A549 (cell line): ENCODE results near the gene MBD1. TPM values are rescaled to one million over a fixed set of nuclear protein-coding genes. Genes with fewer than 3 reads are reported as not detected.

Experiments used
- ATAC-seq, 2 experiments: fragments of 200-7000 bp in 1 of 2; fragments of >200 bp in 1 of 2; cut with Nextera tagmentation in 1 of 2; cut with Tn5 transposase in 1 of 2; 3 replicates each; pipeline versions ENCODE4 v1.8.0 to v1.9.1; 2018 to 2020; ENCODE audit warnings: mild to moderate bottlenecking in 1 of 2, moderate library complexity in 1 of 2
- CTCF ChIA-PET: fragments of 300-600 bp; sonication (Branson Sonifier 250); formaldehyde crosslinking; extraction: SDS; loops from one replicate; lab custom pipeline; 2021; ENCODE audit warnings: antibody characterized with exemption, inconsistent platforms; lab: Yijun Ruan, JAX
- POLR2A ChIA-PET: fragments of 350-600 bp; formaldehyde crosslinking; extraction: SDS; loops from one replicate; lab custom pipeline; 2021; ENCODE audit warnings: antibody characterized with exemption, inconsistent platforms; lab: Yijun Ruan, JAX
- DNase-seq, 2 experiments: peaks; one replicate each; pipeline versions ENCODE4 v3.0.0 to v3.0.0-alpha.2; 2011 to 2016; ENCODE audit warnings: low read depth in 1 of 2, low spot score in 1 of 2
- FAIRE-seq: peaks from 2 replicates; lab custom pipeline; 2011; peaks lifted over from hg19 to GRCh38; lab: Jason Lieb, UNC
- H3K27ac ChIP-seq, 2 experiments: fragments of >200 bp; sonication (Bioruptor Twin); formaldehyde crosslinking; 3 replicates each; pipeline ENCODE4 v1.5.1; 2016 to 2017
- H3K4me1 ChIP-seq: fragments of >200 bp; sonication (Bioruptor Twin); formaldehyde crosslinking; 3 replicates; pipeline ENCODE4 v1.6.1; 2016
- H3K4me2 ChIP-seq: fragments of >200 bp; sonication (Bioruptor Twin); formaldehyde crosslinking; 3 replicates; pipeline ENCODE4 v1.6.1; 2016
- H3K4me3 ChIP-seq: fragments of >200 bp; sonication (Bioruptor Twin); formaldehyde crosslinking; 3 replicates; pipeline ENCODE4 v1.5.1; 2016
- H3K9me3 ChIP-seq: fragments of >200 bp; sonication (Bioruptor Twin); formaldehyde crosslinking; 3 replicates; pipeline ENCODE4 v1.6.1; 2016
- ATOH8 ChIP-seq: fragments of 250-450 bp; sonication (Bioruptor Pico); IDR thresholded peaks from 2 replicates; pipeline ENCODE4 v1.5.0; 2020; ENCODE audit warnings: low read depth, mild to moderate bottlenecking, moderate library complexity
- CBX2 ChIP-seq: fragments of 200-600 bp; sonication (generic); IDR thresholded peaks from 2 replicates; pipeline ENCODE4 v1.6.1; 2016; ENCODE audit warnings: low read depth, mild to moderate bottlenecking, borderline replicate concordance
- CBX8 ChIP-seq: fragments of 200-600 bp; sonication (generic); IDR thresholded peaks from 2 replicates; pipeline ENCODE4 v1.6.1; 2016
- CHD4 ChIP-seq: fragments of 200-600 bp; sonication (generic); IDR thresholded peaks from 2 replicates; pipeline ENCODE4 v1.6.1; 2016; ENCODE audit warnings: antibody characterized with exemption, mild to moderate bottlenecking, borderline replicate concordance
- EP300 ChIP-seq, 2 experiments: fragments of >200 bp; sonication (Bioruptor Twin); formaldehyde crosslinking; IDR thresholded peaks; 2 replicates in 1 of 2; 3 replicates in 1 of 2; pipeline ENCODE4 v1.6.1; 2016 to 2017
- FOSB ChIP-seq: fragments of 250-450 bp; sonication (Bioruptor Pico); IDR thresholded peaks from 2 replicates; pipeline ENCODE4 v1.5.0; 2020; ENCODE audit warnings: mild to moderate bottlenecking, moderate library complexity
- GATA3 ChIP-seq: IDR thresholded peaks from 2 replicates; pipeline ENCODE4 v1.6.1; 2012; ENCODE audit warnings: borderline replicate concordance
- HEYL ChIP-seq: fragments of 250-450 bp; sonication (Bioruptor Pico); IDR thresholded peaks from 2 replicates; pipeline ENCODE4 v1.8.0; 2021; ENCODE audit warnings: mild to moderate bottlenecking, moderate library complexity
- JUN ChIP-seq, 2 experiments: fragments of >200 bp; sonication (Bioruptor Twin); formaldehyde crosslinking; IDR thresholded peaks; 2 replicates in 1 of 2; 3 replicates in 1 of 2; pipeline ENCODE4 v1.6.1; 2016 to 2017
- JUNB ChIP-seq: fragments of >200 bp; sonication (Bioruptor Twin); formaldehyde crosslinking; IDR thresholded peaks from 2 replicates; pipeline ENCODE4 v1.6.1; 2016
- KDM1A ChIP-seq: fragments of 200-600 bp; sonication (generic); IDR thresholded peaks from 2 replicates; pipeline ENCODE4 v1.6.1; 2016; ENCODE audit warnings: low read depth, mild to moderate bottlenecking
- MAFK ChIP-seq: fragments of 450-650 bp; IDR thresholded peaks from 2 replicates; pipeline ENCODE4 v1.6.1; 2014; ENCODE audit not compliant: partially characterized antibody
- NPAS2 ChIP-seq: fragments of 250-450 bp; sonication (Bioruptor Pico); IDR thresholded peaks from 2 replicates; pipeline ENCODE4 v1.8.0; 2022; ENCODE audit warnings: mild to moderate bottlenecking, moderate library complexity, borderline replicate concordance
- PBX3 ChIP-seq: IDR thresholded peaks from 2 replicates; pipeline ENCODE4 v1.6.1; 2012
- PHF8 ChIP-seq: fragments of 200-600 bp; sonication (generic); IDR thresholded peaks from 2 replicates; pipeline ENCODE4 v1.6.1; 2016; ENCODE audit warnings: low read depth, mild to moderate bottlenecking, antibody characterized with exemption, moderate library complexity, borderline replicate concordance
- POLR2A ChIP-seq: IDR thresholded peaks from 2 replicates; pipeline ENCODE4 v1.6.1; 2012; ENCODE audit warnings: mild to moderate bottlenecking, low read length
- POLR2AphosphoS2 ChIP-seq: conservative IDR thresholded peaks from 2 replicates; pipeline ENCODE4 v1.6.1; 2012; ENCODE audit warnings: low read length, improper control_type of control experiment, inconsistent platforms
- RAD21 ChIP-seq, 2 experiments: fragments of >200 bp in 1 of 2; sonication (Bioruptor Twin) in 1 of 2; formaldehyde crosslinking in 1 of 2; IDR thresholded peaks in 1 of 2; conservative IDR thresholded peaks in 1 of 2; 2 replicates in 1 of 2; 3 replicates in 1 of 2; pipeline ENCODE4 v1.6.1; 2012 to 2018; ENCODE audit warnings: inconsistent platforms in 1 of 2
- RARB ChIP-seq: fragments of 250-450 bp; sonication (Bioruptor Pico); IDR thresholded peaks from 2 replicates; pipeline ENCODE4 v1.8.0; 2021; ENCODE audit warnings: mild to moderate bottlenecking, moderate library complexity
- RCOR1 ChIP-seq: fragments of 150-350 bp; IDR thresholded peaks from 2 replicates; pipeline ENCODE4 v1.6.1; 2014; ENCODE audit warnings: antibody characterized with exemption, low read length, low read depth
- REST ChIP-seq: fragments of 200-600 bp; sonication (generic); IDR thresholded peaks from 2 replicates; pipeline ENCODE4 v1.6.1; 2016; ENCODE audit warnings: antibody characterized with exemption, mild to moderate bottlenecking, moderate library complexity
- RFX5 ChIP-seq: fragments of 450-650 bp; IDR thresholded peaks from 2 replicates; pipeline ENCODE4 v1.7.1; 2014; ENCODE audit warnings: antibody characterized with exemption, mild to moderate bottlenecking, moderate library complexity
- SMC3 ChIP-seq: fragments of >200 bp; sonication (Bioruptor Twin); formaldehyde crosslinking; IDR thresholded peaks from 3 replicates; pipeline ENCODE4 v1.6.1; 2018; ENCODE audit warnings: inconsistent platforms
- TP53 ChIP-seq: fragments of 250-450 bp; sonication (Bioruptor Pico); IDR thresholded peaks from 2 replicates; pipeline ENCODE4 v1.5.0; 2021; ENCODE audit warnings: mild to moderate bottlenecking, moderate library complexity
- WGBS: methylation state at CpG from one replicate; pipeline ENCODE4 v1.1.6; 2017; ENCODE audit errors: missing lambda C conversion rate; 5-methylcytosine and 5-hydroxymethylcytosine counted together
- polyA plus RNA-seq, 4 experiments: library from polyadenylated mRNA; depleted of rRNA in 3 of 4; stranded (reverse); fragments of >200 nt; fragmentation: RNase III in 1 of 4; extraction: RNeasy Plus Mini Kit Qiagen cat#74134 plus additional on column Dnase treatment in 1 of 4; gene quantifications; 2 replicates in 3 of 4; 3 replicates in 1 of 4; pipeline ENCODE4 v1.2.3, GENCODE V29; 2011 to 2017
- TF ChIP-seq, protein P1 (sequence below): IDR thresholded peaks from 2 replicates; pipeline ENCODE4 v1.6.1; 2012
- TF ChIP-seq, protein P2 (sequence below): fragments of 450-650 bp; IDR thresholded peaks from 2 replicates; pipeline ENCODE4 v1.6.1; 2014; ENCODE audit warnings: antibody characterized with exemption
- TF ChIP-seq, protein P3 (sequence below): fragments of 150-350 bp; IDR thresholded peaks from 2 replicates; pipeline ENCODE4 v1.6.1; 2014; ENCODE audit warnings: low read depth, mild to moderate bottlenecking, low read length

Gene MBD1
- polyA plus RNA-seq, 2 of the 4 experiments (the other 2 are of a cell fraction) = 27.9 to 28.6 TPM

- no peak for TF ChIP-seq REST
- TF ChIP-seq FOSB (CRISPR knock-in tag) = no peak
- TF ChIP-seq MAFK = no peak
- TF ChIP-seq JUNB = no peak
- TF ChIP-seq TP53 = no peak
- no peak for TF ChIP-seq CHD4
- TF ChIP-seq RARB (CRISPR knock-in tag) = no peak
- no peak for TF ChIP-seq POLR2AphosphoS2
- TF ChIP-seq GATA3 = no peak
- TF ChIP-seq RCOR1 = no peak
- TF ChIP-seq, protein P1, sequence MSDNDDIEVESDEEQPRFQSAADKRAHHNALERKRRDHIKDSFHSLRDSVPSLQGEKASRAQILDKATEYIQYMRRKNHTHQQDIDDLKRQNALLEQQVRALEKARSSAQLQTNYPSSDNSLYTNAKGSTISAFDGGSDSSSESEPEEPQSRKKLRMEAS = peak; percentile 47; the same call in 1 of the 2 replicates
- TF ChIP-seq NPAS2 (CRISPR knock-in tag) = no peak
- TF ChIP-seq POLR2A = no peak
- no peak for TF ChIP-seq HEYL
- no peak for TF ChIP-seq CBX8
- TF ChIP-seq, all 56 proteins: peak for 7
Observed at GRCh38 chr18:50268022-50268747, 13.1 kb downstream of the MBD1 start (continued).

DNA sequence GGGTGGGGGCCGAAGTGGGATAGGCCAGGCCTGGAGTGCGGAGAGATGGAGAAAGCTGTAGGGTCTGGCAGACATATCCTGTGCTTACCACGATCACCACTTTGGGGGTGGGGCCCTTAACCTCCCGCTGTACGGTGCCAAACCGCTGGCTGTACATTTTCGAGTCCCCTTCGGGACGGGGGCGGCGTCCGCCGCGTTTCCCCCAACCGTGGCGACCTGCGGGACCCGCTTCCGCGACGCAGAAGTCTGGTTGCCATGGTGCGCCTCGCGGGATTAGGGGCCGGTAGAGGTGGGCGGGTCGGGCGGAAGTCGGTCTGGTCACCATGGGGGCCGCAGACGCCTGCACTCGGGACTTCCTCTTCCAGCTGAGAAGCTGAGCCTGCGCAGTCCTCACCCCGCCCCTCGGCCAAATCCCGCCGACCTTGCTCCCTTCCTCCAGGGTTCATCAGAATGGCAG lies 15.0 kb downstream of the MBD1 start, which contains the start of gene CFAP53:
Gene CFAP53, minus strand, starts transcription at position 248 of the 457 bp plus-strand sequence. Its CDS starts 91 bp downstream, at position 157.
- Histone ChIP-seq H3K27ac (peak within 1 kb of the TSS; percentile 78 to 87), H3K9me3 (no peaks in the 10 kb centered on the region), H3K4me2 (peak within 1 kb of the TSS; percentile 88), H3K4me3 (peak within 1 kb of the TSS; percentile 94), H3K4me1 (peaks cover 8% of the 10 kb centered on the region; the same call in 1 of the 3 replicates)
- WGBS = 2% methylated on average over 7 of the region's 37 CpGs
- FAIRE-seq (no peak), DNase-seq (peak; percentile 84 to 85), ATAC-seq (peak; percentile 94 to 96)
- ChIA-PET POLR2A (interaction anchor here (1.0 kb wide), 1 partner anchor 15 kb away, joined by 14 read pairs; the partner anchor contains the start of gene MBD1), CTCF (interaction anchor here (0.7 to 1.2 kb wide), 4 partner anchors 15 to 91 kb away, joined by 3 to 4 read pairs (median 4); partner anchors contain the start of genes MBD1 and MYO5B)
- TF ChIP-seq GATA3 = no peak
- no peak for TF ChIP-seq ATOH8 (CRISPR knock-in tag)
- TF ChIP-seq MAFK = no peak
- TF ChIP-seq CBX8 = no peak
- no peak for TF ChIP-seq CBX2
- TF ChIP-seq KDM1A = no peak
- no peak for TF ChIP-seq EP300 (IDR thresholded peaks at IDR 0.05)
- TF ChIP-seq SMC3 = no peak
- peak; percentile 39; the same call in 1 of the 2 replicates for TF ChIP-seq POLR2A
- no peak; a peak in 1 of 5 replicates for TF ChIP-seq JUN (IDR thresholded peaks at IDR 0.05)
- TF ChIP-seq, protein P1 = 0 out of 2 replicates have a peak, but pooled peaks have one; percentile 29
- TF ChIP-seq RAD21 (conservative IDR thresholded peaks at IDR 0.05 in 1 of 2, IDR thresholded peaks at IDR 0.05 in 1 of 2) = no peak
- TF ChIP-seq, protein P2, sequence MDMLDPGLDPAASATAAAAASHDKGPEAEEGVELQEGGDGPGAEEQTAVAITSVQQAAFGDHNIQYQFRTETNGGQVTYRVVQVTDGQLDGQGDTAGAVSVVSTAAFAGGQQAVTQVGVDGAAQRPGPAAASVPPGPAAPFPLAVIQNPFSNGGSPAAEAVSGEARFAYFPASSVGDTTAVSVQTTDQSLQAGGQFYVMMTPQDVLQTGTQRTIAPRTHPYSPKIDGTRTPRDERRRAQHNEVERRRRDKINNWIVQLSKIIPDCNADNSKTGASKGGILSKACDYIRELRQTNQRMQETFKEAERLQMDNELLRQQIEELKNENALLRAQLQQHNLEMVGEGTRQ = no peak
- TF ChIP-seq PBX3 = no peak
- TF ChIP-seq PHF8 = peak; percentile 73; the same call in 1 of the 2 replicates
- TF ChIP-seq, protein P3, sequence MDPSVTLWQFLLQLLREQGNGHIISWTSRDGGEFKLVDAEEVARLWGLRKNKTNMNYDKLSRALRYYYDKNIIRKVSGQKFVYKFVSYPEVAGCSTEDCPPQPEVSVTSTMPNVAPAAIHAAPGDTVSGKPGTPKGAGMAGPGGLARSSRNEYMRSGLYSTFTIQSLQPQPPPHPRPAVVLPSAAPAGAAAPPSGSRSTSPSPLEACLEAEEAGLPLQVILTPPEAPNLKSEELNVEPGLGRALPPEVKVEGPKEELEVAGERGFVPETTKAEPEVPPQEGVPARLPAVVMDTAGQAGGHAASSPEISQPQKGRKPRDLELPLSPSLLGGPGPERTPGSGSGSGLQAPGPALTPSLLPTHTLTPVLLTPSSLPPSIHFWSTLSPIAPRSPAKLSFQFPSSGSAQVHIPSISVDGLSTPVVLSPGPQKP = no peak
- no peak for TF ChIP-seq RFX5
